Parathyroid adenoma (tissue), 2 donors: ENCODE results near the gene BTD.

ENCODE experiments used
- H2AFZ ChIP-seq: fragments of 300-600 bp; sonication (generic); one replicate; pipeline ENCODE4 v1.7.0; 2017; ENCODE audit warnings: antibody characterized with exemption, mild to moderate bottlenecking
- H3K27ac ChIP-seq: fragments of 300-600 bp; sonication (generic); one replicate; pipeline ENCODE4 v1.7.0; 2017
- H3K27me3 ChIP-seq: fragments of 300-600 bp; sonication (generic); one replicate; pipeline ENCODE4 v1.7.0; 2017; ENCODE audit warnings: low read length; ENCODE audit not compliant: control insufficient read depth, insufficient read depth
- H3K36me3 ChIP-seq: fragments of 300-600 bp; sonication (generic); one replicate; pipeline ENCODE4 v1.7.0; 2017; ENCODE audit warnings: low read length; ENCODE audit not compliant: control insufficient read depth, insufficient read depth
- H3K4me1 ChIP-seq: fragments of 300-600 bp; sonication (generic); one replicate; pipeline ENCODE4 v1.7.0; 2017; ENCODE audit warnings: control low read depth
- H3K4me2 ChIP-seq: fragments of 300-600 bp; sonication (generic); one replicate; pipeline ENCODE4 v1.7.0; 2017; ENCODE audit warnings: low read length
- H3K4me3 ChIP-seq: fragments of 300-600 bp; sonication (generic); one replicate; pipeline ENCODE4 v1.7.0; 2017; ENCODE audit warnings: low read depth, low read length
- H3K79me2 ChIP-seq: fragments of 300-600 bp; sonication (generic); one replicate; pipeline ENCODE4 v1.7.0; 2017; ENCODE audit warnings: control low read depth
- H3K9ac ChIP-seq: fragments of 300-600 bp; sonication (generic); one replicate; pipeline ENCODE4 v1.7.0; 2017; ENCODE audit warnings: mild to moderate bottlenecking
- H3K9me3 ChIP-seq: fragments of 300-600 bp; sonication (generic); one replicate; pipeline ENCODE4 v1.7.0; 2017; ENCODE audit warnings: low read length; ENCODE audit not compliant: control insufficient read depth
- TF ChIP-seq, protein P1 (sequence below): fragments of 300-600 bp; sonication (generic); IDR thresholded peaks from one replicate; pipeline ENCODE4 v1.7.0; 2017; ENCODE audit warnings: antibody characterized with exemption, mild to moderate bottlenecking
- donor health status: primary hyperparathyroidism.

BTD gene

DNA sequence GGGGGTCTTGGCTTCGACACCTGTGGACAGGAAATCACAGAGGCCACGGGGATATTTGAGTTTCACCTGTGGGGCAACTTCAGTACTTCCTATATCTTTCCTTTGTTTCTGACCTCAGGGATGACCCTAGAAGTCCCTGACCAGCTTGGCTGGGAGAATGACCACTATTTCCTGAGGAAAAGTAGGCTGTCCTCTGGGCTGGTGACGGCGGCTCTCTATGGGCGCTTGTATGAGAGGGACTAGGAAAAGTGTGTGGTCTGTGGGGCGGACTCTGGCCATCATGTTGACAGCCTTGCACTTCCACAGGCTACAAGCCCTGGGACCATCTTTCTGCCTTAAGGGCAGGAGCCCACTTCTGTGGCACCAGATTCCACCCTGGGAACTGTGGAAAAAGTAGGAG is 43.7 kb downstream of the BTD start:
- Histone ChIP-seq H3K36me3 (no peaks in the 10 kb centered on the region), H3K4me2 (no peak overlapping the region), H3K9me3 (no peaks in the 10 kb centered on the region), H3K27me3 (no peaks in the 10 kb centered on the region), H3K4me1 (no peaks in the 10 kb centered on the region), H3K79me2 (no peaks in the 10 kb centered on the region), H3K27ac (no peak overlapping the region), H3K4me3 (no peak overlapping the region), H2AFZ (no peak overlapping the region), H3K9ac (no peak overlapping the region)
- TF ChIP-seq, protein P1, sequence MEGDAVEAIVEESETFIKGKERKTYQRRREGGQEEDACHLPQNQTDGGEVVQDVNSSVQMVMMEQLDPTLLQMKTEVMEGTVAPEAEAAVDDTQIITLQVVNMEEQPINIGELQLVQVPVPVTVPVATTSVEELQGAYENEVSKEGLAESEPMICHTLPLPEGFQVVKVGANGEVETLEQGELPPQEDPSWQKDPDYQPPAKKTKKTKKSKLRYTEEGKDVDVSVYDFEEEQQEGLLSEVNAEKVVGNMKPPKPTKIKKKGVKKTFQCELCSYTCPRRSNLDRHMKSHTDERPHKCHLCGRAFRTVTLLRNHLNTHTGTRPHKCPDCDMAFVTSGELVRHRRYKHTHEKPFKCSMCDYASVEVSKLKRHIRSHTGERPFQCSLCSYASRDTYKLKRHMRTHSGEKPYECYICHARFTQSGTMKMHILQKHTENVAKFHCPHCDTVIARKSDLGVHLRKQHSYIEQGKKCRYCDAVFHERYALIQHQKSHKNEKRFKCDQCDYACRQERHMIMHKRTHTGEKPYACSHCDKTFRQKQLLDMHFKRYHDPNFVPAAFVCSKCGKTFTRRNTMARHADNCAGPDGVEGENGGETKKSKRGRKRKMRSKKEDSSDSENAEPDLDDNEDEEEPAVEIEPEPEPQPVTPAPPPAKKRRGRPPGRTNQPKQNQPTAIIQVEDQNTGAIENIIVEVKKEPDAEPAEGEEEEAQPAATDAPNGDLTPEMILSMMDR, result no peak

DNA sequence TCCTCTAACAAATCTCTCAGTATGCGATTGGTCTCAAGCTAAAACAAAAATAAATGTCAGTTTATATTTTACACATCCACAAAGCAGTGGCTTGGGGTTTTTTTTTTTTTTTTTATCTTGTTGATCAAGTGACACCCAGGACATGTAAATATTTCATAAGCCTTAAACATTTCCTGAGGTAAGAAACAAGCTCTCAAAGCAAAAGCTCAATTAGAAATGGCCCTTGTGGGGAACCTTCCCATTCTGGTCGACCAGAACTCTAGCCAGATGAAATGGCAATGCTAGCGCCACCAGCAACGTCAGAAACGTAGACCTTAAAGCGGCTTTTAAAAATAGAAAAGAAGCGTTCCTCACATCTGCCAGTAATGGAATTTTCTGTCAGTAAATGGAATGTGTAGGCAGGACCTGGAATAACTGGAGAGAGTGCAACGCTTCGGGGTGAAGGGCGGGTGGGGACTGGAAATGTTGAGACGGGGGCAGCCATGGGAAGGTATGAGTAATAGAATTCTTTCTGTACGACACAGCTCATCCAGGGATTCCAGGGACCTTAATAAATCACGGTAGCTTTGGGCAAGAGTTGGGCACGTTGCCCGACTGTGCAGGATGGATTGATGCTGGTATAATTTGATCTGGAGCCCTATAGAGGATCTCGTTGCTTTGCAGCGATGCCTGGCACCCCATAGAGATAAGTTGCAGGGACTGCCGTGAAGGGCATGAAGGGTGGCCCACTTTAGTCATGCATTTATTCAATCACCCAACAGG is 44.4 kb downstream of the BTD start:
- Histone ChIP-seq H3K79me2 (no peaks in the 10 kb centered on the region), H3K4me2 (no peak overlapping the region), H3K36me3 (no peaks in the 10 kb centered on the region), H2AFZ (no peak overlapping the region), H3K4me3 (no peak overlapping the region), H3K27ac (no peak overlapping the region), H3K9me3 (no peaks in the 10 kb centered on the region), H3K9ac (no peak overlapping the region), H3K27me3 (no peaks in the 10 kb centered on the region), H3K4me1 (no peaks in the 10 kb centered on the region)
- TF ChIP-seq, protein P1, result no peak

DNA sequence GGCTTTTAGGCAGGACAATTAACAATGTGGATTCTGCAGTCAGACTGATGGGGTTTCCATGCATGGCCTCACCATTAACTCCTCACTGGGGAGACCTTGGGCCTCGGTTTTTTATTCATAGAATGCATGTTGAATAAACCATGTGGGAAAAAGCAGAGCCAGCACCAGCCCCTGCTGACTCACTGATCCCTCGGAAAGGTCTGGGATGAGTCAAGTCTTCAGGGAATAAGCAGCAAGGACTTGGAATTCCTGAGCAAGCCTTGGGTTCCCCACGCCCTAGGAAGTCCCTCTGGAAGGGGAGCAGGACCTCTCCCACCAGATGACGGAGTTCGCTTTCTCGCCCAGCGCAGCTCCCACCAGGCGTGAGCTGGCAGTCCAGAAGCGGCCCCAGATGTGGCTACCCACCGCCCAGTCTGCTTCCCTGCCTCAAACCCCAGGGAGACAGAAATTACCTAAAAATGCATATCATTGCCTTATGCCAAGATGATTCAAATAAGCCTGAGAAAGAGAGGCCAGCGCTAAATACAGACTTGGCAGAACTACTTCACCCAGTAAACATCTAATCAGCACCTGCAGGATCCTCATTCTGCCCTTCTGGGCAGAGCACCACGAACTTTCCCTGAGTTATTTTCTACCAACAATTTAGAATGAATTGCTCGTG is 45.4 kb downstream of the BTD start:
- TF ChIP-seq, protein P1, result no peak
- Histone ChIP-seq H2AFZ (no peak overlapping the region), H3K27me3 (no peaks in the 10 kb centered on the region), H3K27ac (peak overlapping the region; percentile 41), H3K9ac (no peak overlapping the region), H3K9me3 (no peaks in the 10 kb centered on the region), H3K4me1 (no peaks in the 10 kb centered on the region), H3K4me3 (no peak overlapping the region), H3K36me3 (no peaks in the 10 kb centered on the region), H3K79me2 (no peaks in the 10 kb centered on the region), H3K4me2 (no peak overlapping the region)

DNA sequence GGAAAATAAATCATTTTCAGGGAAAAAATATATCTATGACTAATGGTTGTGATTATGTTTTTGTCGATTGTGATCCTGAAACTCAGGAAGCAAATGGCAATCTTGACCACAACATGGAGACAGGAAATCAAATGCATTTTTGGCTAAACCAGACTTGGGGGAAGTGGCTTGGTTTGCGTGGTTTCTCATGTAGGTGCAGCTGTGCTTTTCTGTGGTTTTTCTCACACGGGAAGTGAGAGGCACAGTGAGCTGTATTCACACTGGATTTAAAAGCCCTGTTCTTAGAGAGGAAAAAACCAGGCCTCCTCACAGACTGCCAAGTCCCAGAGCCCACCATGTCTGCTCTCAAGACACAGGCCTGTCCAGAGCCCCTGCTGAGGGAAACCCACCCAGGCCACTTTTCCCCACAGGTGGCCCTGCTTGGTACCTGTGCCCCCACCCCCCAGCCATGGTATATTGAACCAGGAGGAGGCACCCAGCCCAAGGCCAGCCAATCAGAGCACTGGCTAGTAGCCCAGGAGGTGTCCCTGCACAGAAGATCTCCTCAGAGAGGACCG is 46.1 kb downstream of the BTD start:
- H3K4me3 ChIP-seq, result no peak overlapping the region
- TF ChIP-seq, protein P1, result no peak
- H3K4me2 ChIP-seq, result no peak overlapping the region
- H3K9ac ChIP-seq, result no peak overlapping the region
- no peaks in the 10 kb centered on the region for H3K36me3 ChIP-seq
- peak overlapping the region; percentile 41 for H3K27ac ChIP-seq
- no peaks in the 10 kb centered on the region for H3K27me3 ChIP-seq
- no peaks in the 10 kb centered on the region for H3K79me2 ChIP-seq
- no peak overlapping the region for H2AFZ ChIP-seq
- no peaks in the 10 kb centered on the region for H3K4me1 ChIP-seq
- H3K9me3 ChIP-seq, result no peaks in the 10 kb centered on the region
